HCT116 (cell line): Measurements from ENCODE around the gene PTGS1. TPM values are rescaled to one million over a fixed set of nuclear protein-coding genes. Genes with fewer than 3 reads are reported as not detected.
"Not testable (repeated sequence)": the region's sequence is repeated elsewhere in the genome, so short reads cannot be mapped to it uniquely, and the experiment has no call there.

Experiments
- ATAC-seq: fragments of 200-7000 bp; cut with Tn5 transposase; 2 replicates; pipeline ENCODE4 v1.9.1; 2020; ENCODE audit warnings: mild to moderate bottlenecking, moderate library complexity
- BruUV-seq: library from RNA; stranded (reverse); fragments of 400-500 nt; replicated peaks from 2 replicates; lab custom pipeline; 2021; lab: Mats Ljungman, UMichigan
- CTCF ChIA-PET: fragments of 300-600 bp; sonication (Branson Sonifier 250); formaldehyde crosslinking; loops from one replicate; lab custom pipeline; 2021; ENCODE audit warnings: antibody characterized with exemption; lab: Charles Lee
- POLR2A ChIA-PET: fragments of 300-600, 350-600 bp; sonication (Branson Sonifier 250); formaldehyde crosslinking; loops from one replicate; lab custom pipeline; 2021; ENCODE audit warnings: antibody characterized with exemption; lab: Charles Lee
- RAD21 ChIA-PET, 2 experiments: fragments of 300-600 bp; sonication (Branson Sonifier 250); formaldehyde crosslinking; loops; one replicate each; lab custom pipeline; 2023; ENCODE audit warnings: low total read pairs in 2 of 2; ENCODE audit not compliant: uncharacterized antibody in 2 of 2, unreplicated experiment in 2 of 2, low non-redundant PET in 1 of 2; lab: Charles Lee
- DNase-seq: peaks from one replicate; pipeline ENCODE4 v3.0.0-alpha.2; 2010; ENCODE audit warnings: low read depth, low spot score
- H2AFZ ChIP-seq: fragments of 200-600 bp; shearing (Covaris generic), sonication (generic); 2 replicates; pipeline ENCODE4 v1.6.1; 2017; ENCODE audit warnings: low read depth, mixed run types, mixed read lengths, antibody characterized with exemption, low read length; ENCODE audit not compliant: poor library complexity, severe bottlenecking
- H3K27ac ChIP-seq: 2 replicates; pipeline ENCODE4 v1.5.1; 2012; ENCODE audit warnings: low read depth, low read length
- H3K27me3 ChIP-seq: fragments of 200-600 bp; sonication (generic); 2 replicates; pipeline ENCODE4 v1.6.1; 2016; ENCODE audit warnings: mixed run types, low read length, mixed read lengths; ENCODE audit not compliant: insufficient read depth
- H3K36me3 ChIP-seq, 2 experiments: fragments of 200-500 bp in 1 of 2; fragments of 200-600 bp in 1 of 2; sonication (Bioruptor generic) in 1 of 2; sonication (generic) in 1 of 2; 2 replicates each; pipeline versions ENCODE4 v1.5.1 to v1.6.1; 2014 to 2016; ENCODE audit warnings: low read length in 2 of 2, inconsistent platforms in 1 of 2, mixed read lengths in 1 of 2, mixed run types in 1 of 2; ENCODE audit not compliant: insufficient read depth in 2 of 2, control insufficient read depth in 1 of 2
- H3K4me1 ChIP-seq, 2 experiments: fragments of 200-600 bp in 1 of 2; sonication (generic) in 1 of 2; 2 replicates each; pipeline versions ENCODE4 v1.5.1 to v1.6.1; 2012 to 2017; ENCODE audit warnings: low read length in 2 of 2, inconsistent platforms in 1 of 2, mild to moderate bottlenecking in 1 of 2, mixed read lengths in 1 of 2, mixed run types in 1 of 2, moderate library complexity in 1 of 2; ENCODE audit not compliant: insufficient read depth in 2 of 2, control insufficient read depth in 1 of 2
- H3K4me2 ChIP-seq: fragments of 200-600 bp; sonication (generic); 2 replicates; pipeline ENCODE4 v1.6.1; 2017; ENCODE audit warnings: mixed run types, low read length, mixed read lengths
- H3K4me3 ChIP-seq, 2 experiments: fragments of 200-600 bp in 1 of 2; sonication (generic) in 1 of 2; replicated peaks in 1 of 2; 2 replicates each; pipeline ENCODE4 v1.5.1; 2011 to 2016; ENCODE audit warnings: low read length in 2 of 2, control low read depth in 1 of 2, low read depth in 1 of 2, mild to moderate bottlenecking in 1 of 2, mixed read lengths in 1 of 2, mixed run types in 1 of 2
- H3K79me2 ChIP-seq: fragments of 200-600 bp; sonication (generic); 2 replicates; pipeline ENCODE4 v1.6.1; 2017; ENCODE audit warnings: mild to moderate bottlenecking, mixed run types, low read length, moderate library complexity, mixed read lengths; ENCODE audit not compliant: insufficient read depth
- H3K9ac ChIP-seq: fragments of 200-600 bp; sonication (generic); 2 replicates; pipeline ENCODE4 v1.6.1; 2016; ENCODE audit warnings: low read length, mixed read lengths
- H3K9me2 ChIP-seq: fragments of 200-600 bp; sonication (generic), shearing (Covaris generic); 2 replicates; pipeline ENCODE4 v1.6.1; 2017; ENCODE audit warnings: mixed run types, mild to moderate bottlenecking, moderate library complexity; ENCODE audit not compliant: insufficient read depth
- H3K9me3 ChIP-seq, 2 experiments: fragments of 200-500 bp in 1 of 2; fragments of 200-600 bp in 1 of 2; sonication (Bioruptor generic) in 1 of 2; sonication (generic) in 1 of 2; 2 replicates each; pipeline ENCODE4 v1.6.1; 2014 to 2017; ENCODE audit warnings: low read length in 2 of 2, mixed read lengths in 2 of 2, inconsistent platforms in 1 of 2, low read depth in 1 of 2, mild to moderate bottlenecking in 1 of 2, mixed run types in 1 of 2, moderate library complexity in 1 of 2; ENCODE audit not compliant: control insufficient read depth in 1 of 2, insufficient read depth in 1 of 2
- H4K20me1 ChIP-seq: fragments of 200-600 bp; sonication (generic), shearing (Covaris generic); 2 replicates; pipeline ENCODE4 v1.6.1; 2017; ENCODE audit warnings: mixed run types, mild to moderate bottlenecking, moderate library complexity; ENCODE audit not compliant: insufficient read depth
- CBX3 ChIP-seq: IDR thresholded peaks from 2 replicates; pipeline ENCODE4 v1.6.1; 2012; ENCODE audit warnings: low read depth
- ELF1 ChIP-seq: IDR thresholded peaks from 2 replicates; pipeline ENCODE4 v1.6.1; 2012; ENCODE audit warnings: low read depth, borderline replicate concordance
- EZH2 ChIP-seq: fragments of 200-600 bp; sonication (generic); IDR thresholded peaks from 2 replicates; pipeline ENCODE4 v1.6.1; 2017; ENCODE audit warnings: antibody characterized with exemption, mixed run types
- EZH2phosphoT487 ChIP-seq: fragments of 200-600 bp; IDR thresholded peaks from 2 replicates; pipeline ENCODE4 v1.6.1; 2018; ENCODE audit warnings: antibody characterized with exemption, borderline replicate concordance
- JUND ChIP-seq: IDR thresholded peaks from 2 replicates; pipeline ENCODE4 v1.6.1; 2012
- POLR2AphosphoS5 ChIP-seq: IDR thresholded peaks from 2 replicates; pipeline ENCODE4 v1.6.1; 2011; ENCODE audit warnings: mild to moderate bottlenecking, low read depth, low read length, moderate library complexity
- RAD21 ChIP-seq: IDR thresholded peaks from 2 replicates; pipeline ENCODE4 v1.6.1; 2012; ENCODE audit warnings: low read depth, mild to moderate bottlenecking
- SIN3A ChIP-seq: IDR thresholded peaks from 2 replicates; pipeline ENCODE4 v1.6.1; 2012; ENCODE audit warnings: low read depth
- SP1 ChIP-seq: IDR thresholded peaks from 2 replicates; pipeline ENCODE4 v1.6.1; 2012; ENCODE audit warnings: low read depth
- SRF ChIP-seq: IDR thresholded peaks from 2 replicates; pipeline ENCODE4 v1.6.1; 2012; ENCODE audit warnings: low read depth
- TCF7L2 ChIP-seq: IDR thresholded peaks from 2 replicates; pipeline ENCODE4 v1.7.0; 2011; ENCODE audit warnings: borderline replicate concordance, inconsistent platforms; ENCODE audit not compliant: insufficient read depth, insufficient read length; ENCODE audit errors: extremely low read depth
- YY1 ChIP-seq: IDR thresholded peaks from 2 replicates; pipeline ENCODE4 v1.6.1; 2011; ENCODE audit warnings: low read length, low read depth, moderate library complexity, mild to moderate bottlenecking; ENCODE audit not compliant: insufficient replicate concordance; ENCODE audit errors: extremely low read depth
- ZNF274 ChIP-seq: fragments of 200-500 bp; sonication (Bioruptor generic); IDR thresholded peaks from 2 replicates; pipeline ENCODE4 v1.6.1; 2014; ENCODE audit warnings: mild to moderate bottlenecking, low read depth, low read length, inconsistent platforms
- intact Hi-C: fragments of 100-400 bp; cut with micrococcal nuclease; formaldehyde crosslinking; loops from 2 replicates; pipeline ENCODE4 v1.10.0; 2022
- total RNA-seq: library from RNA; stranded (reverse); gene quantifications from one replicate; pipeline ENCODE4 v1.2.1, GENCODE V29; 2021; ENCODE audit not compliant: unreplicated experiment
- TF ChIP-seq, protein P1 (sequence below): IDR thresholded peaks from 2 replicates; pipeline ENCODE4 v1.6.1; 2012
- TF ChIP-seq, protein P2 (sequence below): IDR thresholded peaks from 2 replicates; pipeline ENCODE4 v1.6.1; 2011; ENCODE audit warnings: mild to moderate bottlenecking, low read length, moderate library complexity; ENCODE audit not compliant: insufficient replicate concordance; ENCODE audit errors: extremely low read depth

Gene PTGS1
- total RNA-seq, 1 experiment from 2014 or later: 3.5 TPM

DNA sequence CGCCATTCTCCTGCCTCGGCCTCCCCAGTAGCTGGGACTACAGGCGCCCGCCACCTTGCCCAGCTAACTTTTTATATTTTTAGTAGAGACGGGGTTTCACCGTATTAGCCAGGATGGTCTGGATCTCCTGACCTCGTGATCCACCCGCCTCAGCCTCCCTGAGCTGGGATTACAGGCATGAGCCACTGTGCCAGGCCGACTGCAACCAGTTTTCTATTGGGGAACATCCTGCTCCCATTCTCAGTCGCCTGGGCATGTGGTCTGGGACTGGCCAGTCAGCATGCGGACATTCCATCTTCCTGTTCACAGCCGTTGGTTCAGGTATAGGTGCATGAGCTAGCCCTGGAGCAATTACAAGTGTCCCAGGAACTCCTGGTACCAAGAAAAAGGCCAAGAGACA, 7.7 kb upstream of the PTGS1 start:
- H3K4me3 ChIP-seq, H3K9me3 ChIP-seq, H3K9ac ChIP-seq, H3K9me2 ChIP-seq, DNase-seq, CTCF ChIA-PET, ATAC-seq, intact Hi-C loops, H3K27me3 ChIP-seq, H3K36me3 ChIP-seq, POLR2A ChIA-PET, H4K20me1 ChIP-seq, BruUV-seq, RAD21 ChIA-PET, H2AFZ ChIP-seq, H3K79me2 ChIP-seq, H3K27ac ChIP-seq, H3K4me2 ChIP-seq: not testable (repeated sequence)
- H3K4me1 ChIP-seq: peaks cover 0 to 11% of the 10 kb centered on the region in 2 experiments; a peak in 2 of 4 replicates

DNA sequence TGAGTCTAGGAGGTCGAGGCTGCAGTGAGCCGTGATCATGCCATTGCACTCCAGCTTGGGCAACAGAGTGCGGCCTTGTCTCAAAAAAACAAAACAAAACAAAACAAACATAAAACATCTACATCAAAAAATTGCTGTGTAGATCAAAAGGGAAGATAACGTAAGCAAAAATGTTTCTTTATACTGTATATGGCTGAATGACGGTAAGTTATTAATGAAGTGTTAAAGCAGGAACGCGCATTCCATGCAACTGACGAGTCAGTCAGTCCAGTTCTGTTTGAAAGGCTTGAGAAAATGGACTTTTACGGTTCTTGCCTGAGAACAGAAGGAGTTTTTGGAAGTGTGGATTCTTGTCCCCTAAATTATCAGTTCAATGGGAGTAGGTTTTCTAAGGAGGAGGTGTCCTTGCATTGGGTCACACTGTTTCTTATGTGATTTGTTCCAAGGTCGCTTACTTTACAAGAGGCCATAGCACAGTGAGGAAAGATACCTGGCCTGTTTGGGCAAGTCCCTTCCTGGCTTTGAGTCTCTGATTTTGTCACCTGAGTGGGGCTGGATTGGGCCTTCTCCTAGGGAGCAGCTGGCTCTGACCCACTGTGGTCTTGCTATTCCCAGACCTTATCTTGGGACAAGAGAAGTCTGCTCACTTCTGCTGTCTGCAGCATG, 6.6 kb upstream of the PTGS1 start:
- Histone ChIP-seq H4K20me1 (no peaks in the 10 kb centered on the region), H3K4me3 (no peak overlapping the region), H3K27ac (no peak overlapping the region), H3K36me3 (no peaks in the 10 kb centered on the region), H3K79me2 (no peaks in the 10 kb centered on the region), H3K4me1 (peaks cover 0 to 15% of the 10 kb centered on the region in 2 experiments; a peak in 2 of 4 replicates), H3K9me3 (no peaks in the 10 kb centered on the region), H3K27me3 (no peaks in the 10 kb centered on the region), H3K9me2 (no peaks in the 10 kb centered on the region), H3K4me2 (no peak overlapping the region), H3K9ac (no peak overlapping the region), H2AFZ (no peak overlapping the region)
- intact Hi-C loops: no loop called here
- DNase-seq: no peak
- ChIA-PET CTCF (interaction anchor here (1.2 kb wide), 1 partner anchor 100 kb away, joined by 3 read pairs; no protein-coding TSS in a partner anchor), POLR2A (no interaction called here), RAD21 (no interaction called here)
- TF ChIP-seq CBX3 (no peak), ELF1 (no peak), EZH2 (no peak), EZH2phosphoT487 (no peak), SIN3A (no peak), YY1 (no peak), TCF7L2 (no peak), RAD21 (no peak), SP1 (no peak), SRF (no peak), ZNF274 (no peak), JUND (no peak), POLR2AphosphoS5 (no peak)
- TF ChIP-seq, protein P1, sequence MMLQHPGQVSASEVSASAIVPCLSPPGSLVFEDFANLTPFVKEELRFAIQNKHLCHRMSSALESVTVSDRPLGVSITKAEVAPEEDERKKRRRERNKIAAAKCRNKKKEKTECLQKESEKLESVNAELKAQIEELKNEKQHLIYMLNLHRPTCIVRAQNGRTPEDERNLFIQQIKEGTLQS: no peak
- TF ChIP-seq, protein P2, sequence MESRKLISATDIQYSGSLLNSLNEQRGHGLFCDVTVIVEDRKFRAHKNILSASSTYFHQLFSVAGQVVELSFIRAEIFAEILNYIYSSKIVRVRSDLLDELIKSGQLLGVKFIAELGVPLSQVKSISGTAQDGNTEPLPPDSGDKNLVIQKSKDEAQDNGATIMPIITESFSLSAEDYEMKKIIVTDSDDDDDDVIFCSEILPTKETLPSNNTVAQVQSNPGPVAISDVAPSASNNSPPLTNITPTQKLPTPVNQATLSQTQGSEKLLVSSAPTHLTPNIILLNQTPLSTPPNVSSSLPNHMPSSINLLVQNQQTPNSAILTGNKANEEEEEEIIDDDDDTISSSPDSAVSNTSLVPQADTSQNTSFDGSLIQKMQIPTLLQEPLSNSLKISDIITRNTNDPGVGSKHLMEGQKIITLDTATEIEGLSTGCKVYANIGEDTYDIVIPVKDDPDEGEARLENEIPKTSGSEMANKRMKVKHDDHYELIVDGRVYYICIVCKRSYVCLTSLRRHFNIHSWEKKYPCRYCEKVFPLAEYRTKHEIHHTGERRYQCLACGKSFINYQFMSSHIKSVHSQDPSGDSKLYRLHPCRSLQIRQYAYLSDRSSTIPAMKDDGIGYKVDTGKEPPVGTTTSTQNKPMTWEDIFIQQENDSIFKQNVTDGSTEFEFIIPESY: no peak
- no TSS peak for BruUV-seq
- no peak for ATAC-seq
